Adipocyte (in vitro differentiated cells): Measurements from ENCODE around the gene SOBP.

Source experiments
- DNase-seq: peaks from one replicate; pipeline ENCODE4 v3.0.0-alpha.2; 2015; ENCODE audit warnings: low read depth
- H3K27me3 ChIP-seq: replicated peaks from 2 replicates; pipeline ENCODE4 v1.7.0; 2013; ENCODE audit warnings: mild to moderate bottlenecking, low read length, moderate library complexity; ENCODE audit not compliant: control insufficient read depth, insufficient read depth
- H3K36me3 ChIP-seq: 2 replicates; pipeline ENCODE4 v1.7.0; 2013; ENCODE audit warnings: low read length, mild to moderate bottlenecking, moderate library complexity; ENCODE audit not compliant: control insufficient read depth, insufficient read depth, severe bottlenecking
- H3K4me1 ChIP-seq: 2 replicates; pipeline ENCODE4 v1.7.0; 2013; ENCODE audit warnings: mild to moderate bottlenecking, low read length, moderate library complexity; ENCODE audit not compliant: control insufficient read depth, insufficient read depth
- H3K4me3 ChIP-seq: 2 replicates; pipeline ENCODE4 v1.7.0; 2013; ENCODE audit warnings: mild to moderate bottlenecking, low read length, moderate library complexity
- H3K9ac ChIP-seq: 2 replicates; pipeline ENCODE4 v1.7.0; 2013; ENCODE audit warnings: mild to moderate bottlenecking, low read length, moderate library complexity
- H3K9me3 ChIP-seq: 2 replicates; pipeline ENCODE4 v1.7.0; 2013; ENCODE audit warnings: mild to moderate bottlenecking, low read length, moderate library complexity; ENCODE audit not compliant: control insufficient read depth

SOBP gene

DNA sequence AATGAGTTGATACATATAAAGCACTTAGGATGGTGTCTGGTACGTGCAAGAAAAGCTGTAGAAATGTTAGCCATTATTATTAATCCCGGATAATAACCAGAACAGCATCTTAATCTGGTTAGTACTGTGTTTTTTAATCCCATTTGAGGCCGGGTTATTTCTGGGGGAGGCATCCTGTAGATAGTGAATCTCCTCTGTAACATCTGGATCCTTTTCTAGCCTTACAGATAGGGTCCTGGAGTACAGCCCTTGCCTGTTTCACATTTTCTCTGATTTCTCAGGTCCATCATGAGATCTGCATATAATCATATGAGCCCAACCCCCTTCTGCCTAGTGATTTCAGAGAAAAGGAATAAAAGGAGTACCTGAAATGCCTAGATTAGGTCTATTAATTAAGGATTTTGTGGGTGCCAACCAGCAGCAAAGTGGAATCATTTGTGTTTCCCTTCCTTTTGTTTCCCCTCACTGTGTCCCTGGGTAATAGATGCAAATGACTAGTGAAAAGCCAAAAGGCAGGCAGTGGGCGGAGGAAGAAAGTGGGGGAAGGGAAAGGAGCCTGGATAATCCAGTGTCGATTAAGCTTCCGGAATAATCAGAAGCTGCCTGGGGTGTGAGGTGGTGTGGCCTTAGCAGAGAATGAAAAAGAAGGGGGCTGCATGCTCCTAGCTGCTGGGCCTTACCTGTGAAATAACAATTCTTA is 88.9 kb downstream of the SOBP start:
- no peaks in the 10 kb centered on the region for H3K9me3 ChIP-seq
- H3K4me3 ChIP-seq: no peak overlapping the region
- H3K4me1 ChIP-seq: peaks cover 7% of the 10 kb centered on the region
- H3K27me3 ChIP-seq: no peaks in the 10 kb centered on the region
- peaks cover 2% of the 10 kb centered on the region for H3K36me3 ChIP-seq
- H3K9ac ChIP-seq: no peak overlapping the region
- no peak for DNase-seq

DNA sequence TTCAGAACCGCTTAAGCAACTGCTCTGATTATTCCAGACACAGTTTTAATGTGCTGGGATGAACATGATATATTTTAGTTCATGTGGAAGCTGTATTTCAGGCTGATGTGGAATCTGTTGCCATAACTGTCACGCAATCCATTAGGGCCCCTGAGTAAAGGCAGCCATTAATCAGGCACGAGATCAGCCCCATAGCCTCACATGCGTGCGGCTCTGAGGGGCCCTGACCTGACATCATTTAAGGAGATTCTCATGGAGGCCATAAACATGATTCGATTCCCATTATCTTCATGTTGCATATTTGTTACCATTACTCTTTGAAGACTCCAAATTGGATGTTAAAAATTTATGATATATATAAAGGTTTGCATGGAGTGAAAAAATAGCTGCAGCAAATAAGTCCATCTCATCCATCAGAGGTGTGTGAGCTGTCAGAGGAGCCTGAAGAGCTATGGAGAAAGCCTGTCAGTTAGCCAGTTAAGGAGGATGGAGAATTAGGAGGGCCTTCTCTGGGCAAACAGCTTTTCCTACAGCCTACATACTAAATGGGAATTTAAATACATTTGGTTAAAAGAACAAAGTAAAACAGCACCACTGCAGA is 89.6 kb downstream of the SOBP start:
- DNase-seq: no peak
- no peak overlapping the region for H3K4me3 ChIP-seq
- H3K27me3 ChIP-seq: no peaks in the 10 kb centered on the region
- no peaks in the 10 kb centered on the region for H3K9me3 ChIP-seq
- peaks cover 2% of the 10 kb centered on the region for H3K36me3 ChIP-seq
- peaks cover 7% of the 10 kb centered on the region for H3K4me1 ChIP-seq
- H3K9ac ChIP-seq: no peak overlapping the region

DNA sequence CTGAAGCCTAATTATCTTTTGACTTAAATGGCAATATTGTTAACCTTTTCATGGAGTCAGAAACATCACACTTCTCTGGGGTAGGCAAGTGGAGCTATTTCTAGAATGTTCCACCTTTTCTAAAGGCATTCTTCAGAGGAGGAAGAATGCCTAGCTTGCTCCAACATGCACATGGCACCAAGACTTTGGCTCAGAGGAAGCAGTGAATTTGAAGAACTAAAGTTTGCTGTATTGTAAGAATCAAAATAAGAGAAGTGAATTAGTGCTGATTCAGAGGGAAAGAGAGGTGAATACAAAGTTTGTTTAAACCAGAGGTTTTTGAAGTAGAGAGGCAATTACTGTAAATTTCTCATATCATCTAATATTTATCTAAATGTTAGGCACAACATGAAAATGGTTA is 92.2 kb downstream of the SOBP start:
- no peak overlapping the region for H3K9ac ChIP-seq
- H3K4me3 ChIP-seq: no peak overlapping the region
- H3K36me3 ChIP-seq: no peaks in the 10 kb centered on the region
- H3K4me1 ChIP-seq: peaks cover 3% of the 10 kb centered on the region
- no peaks in the 10 kb centered on the region for H3K27me3 ChIP-seq
- no peak for DNase-seq
- H3K9me3 ChIP-seq: no peaks in the 10 kb centered on the region

DNA sequence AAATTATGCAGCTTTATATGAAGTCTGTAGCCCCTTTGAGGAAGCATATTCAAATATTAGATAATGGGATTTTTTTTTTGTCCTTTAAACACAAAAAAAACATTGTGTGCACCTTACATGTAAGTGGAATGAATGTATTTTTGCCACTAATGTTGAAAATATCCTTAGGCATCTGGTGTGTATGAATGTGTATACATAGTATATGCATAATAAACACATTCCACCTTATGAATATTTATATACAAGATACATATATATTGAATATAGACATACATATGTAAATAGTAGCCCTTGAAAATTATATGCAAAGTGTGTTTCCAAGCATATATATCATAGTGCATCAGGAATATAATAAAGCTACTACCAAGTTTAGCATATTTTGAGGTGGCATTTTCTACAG is 94.8 kb downstream of the SOBP start:
- no peaks in the 10 kb centered on the region for H3K36me3 ChIP-seq
- no peaks in the 10 kb centered on the region for H3K9me3 ChIP-seq
- no peak overlapping the region for H3K4me3 ChIP-seq
- H3K9ac ChIP-seq: no peak overlapping the region
- H3K4me1 ChIP-seq: peaks cover 22% of the 10 kb centered on the region
- H3K27me3 ChIP-seq: no peaks in the 10 kb centered on the region
- no peak for DNase-seq

GRCh38 chr6:107585815-107586435 is 96.0 kb downstream of the SOBP start:
- Histone ChIP-seq H3K9ac (no peak overlapping the region), H3K36me3 (no peaks in the 10 kb centered on the region), H3K4me1 (peaks cover 22% of the 10 kb centered on the region), H3K4me3 (no peak overlapping the region), H3K9me3 (no peaks in the 10 kb centered on the region), H3K27me3 (no peaks in the 10 kb centered on the region)
- no peak for DNase-seq

DNA sequence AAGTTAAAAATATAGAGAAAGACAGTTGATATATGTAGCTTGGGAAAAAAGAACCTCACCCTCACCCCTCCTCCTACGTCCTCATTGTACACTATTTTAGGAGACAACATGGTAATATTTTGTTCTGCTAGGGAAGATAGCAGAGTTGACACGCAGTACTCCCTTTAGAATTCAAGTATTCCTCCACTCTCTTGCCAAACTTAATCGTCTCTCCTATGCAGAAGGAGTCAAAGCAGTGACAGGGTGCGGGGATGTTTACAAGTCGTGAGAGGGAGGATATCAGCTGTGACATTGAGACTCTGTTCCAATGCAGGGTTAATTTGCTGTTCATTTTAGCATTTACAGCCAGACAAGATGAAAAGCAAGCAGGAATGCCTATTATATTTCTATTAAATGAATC is 97.5 kb downstream of the SOBP start:
- DNase-seq: no peak
- no peaks in the 10 kb centered on the region for H3K27me3 ChIP-seq

DNA sequence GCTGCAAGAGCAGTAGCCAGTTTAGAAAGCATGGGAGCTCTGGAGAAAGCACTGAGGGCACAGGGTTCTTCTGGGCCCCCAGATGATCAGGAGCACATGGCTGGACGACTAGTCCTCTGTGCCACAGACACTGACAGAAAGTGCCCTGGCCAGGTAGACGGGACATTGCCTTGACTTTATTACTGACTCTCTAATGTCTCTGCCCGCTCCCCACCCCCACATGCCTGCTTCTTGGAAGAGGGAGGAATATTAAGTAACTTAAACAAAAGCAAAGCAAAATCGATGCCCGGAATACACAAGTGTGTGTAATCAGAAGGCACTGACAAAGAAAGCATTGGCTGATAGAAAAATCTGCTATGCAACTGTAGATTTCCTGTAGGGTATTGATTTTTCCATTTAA is 99.3 kb downstream of the SOBP start:
- DNase-seq: no peak
- no peaks in the 10 kb centered on the region for H3K27me3 ChIP-seq
- H3K9me3 ChIP-seq: no peaks in the 10 kb centered on the region
- H3K9ac ChIP-seq: no peak overlapping the region
- H3K36me3 ChIP-seq: no peaks in the 10 kb centered on the region
- H3K4me1 ChIP-seq: peaks cover 22% of the 10 kb centered on the region
- no peak overlapping the region for H3K4me3 ChIP-seq

More for the DNA sequence above, 97.5 kb downstream of the SOBP start:
- H3K9ac ChIP-seq: no peak overlapping the region
- H3K9me3 ChIP-seq: no peaks in the 10 kb centered on the region
- peak overlapping the region; percentile 11 for H3K4me3 ChIP-seq
- H3K4me1 ChIP-seq: peaks cover 22% of the 10 kb centered on the region
- H3K36me3 ChIP-seq: no peaks in the 10 kb centered on the region

- Histone ChIP-seq H3K27me3 (no peaks in the 10 kb centered on the region), H3K9ac (no peak overlapping the region), H3K9me3 (no peaks in the 10 kb centered on the region), H3K4me1 (peaks cover 28% of the 10 kb centered on the region), H3K4me3 (no peak overlapping the region), H3K36me3 (no peaks in the 10 kb centered on the region)
- DNase-seq: no peak
Measured at GRCh38 chr6:107589934-107590333, 100.0 kb downstream of the SOBP start.

DNA sequence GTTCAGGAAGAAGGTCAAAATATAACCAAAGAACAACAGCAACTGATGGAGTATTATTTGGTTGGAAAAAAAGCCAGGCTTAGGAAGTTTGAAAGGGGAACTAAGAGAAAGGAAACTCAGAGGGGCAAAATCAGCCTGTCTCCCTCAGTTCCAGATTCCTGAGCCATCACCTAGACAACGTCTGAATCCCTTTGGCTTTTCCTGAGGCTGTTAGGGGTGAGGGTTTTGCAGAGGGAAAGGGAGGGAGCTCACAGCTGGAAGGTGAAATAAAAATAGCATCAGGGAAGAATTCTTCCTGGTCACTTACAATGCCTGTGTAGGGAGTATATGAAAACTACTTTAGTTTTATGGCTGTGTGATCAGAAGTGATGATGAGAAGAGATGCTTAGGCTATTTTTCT is 100.5 kb downstream of the SOBP start:
- H3K27me3 ChIP-seq: no peaks in the 10 kb centered on the region
- H3K9me3 ChIP-seq: no peaks in the 10 kb centered on the region
- H3K36me3 ChIP-seq: no peaks in the 10 kb centered on the region
- no peak for DNase-seq
- H3K9ac ChIP-seq: no peak overlapping the region
- no peak overlapping the region for H3K4me3 ChIP-seq
- H3K4me1 ChIP-seq: peaks cover 32% of the 10 kb centered on the region

- Histone ChIP-seq H3K9me3 (no peaks in the 10 kb centered on the region), H3K36me3 (no peaks in the 10 kb centered on the region), H3K9ac (no peak overlapping the region), H3K4me3 (no peak overlapping the region), H3K27me3 (no peaks in the 10 kb centered on the region), H3K4me1 (peaks cover 42% of the 10 kb centered on the region)
- DNase-seq: no peak
Measured at GRCh38 chr6:107591346-107591745, 101.4 kb downstream of the SOBP start.

DNA sequence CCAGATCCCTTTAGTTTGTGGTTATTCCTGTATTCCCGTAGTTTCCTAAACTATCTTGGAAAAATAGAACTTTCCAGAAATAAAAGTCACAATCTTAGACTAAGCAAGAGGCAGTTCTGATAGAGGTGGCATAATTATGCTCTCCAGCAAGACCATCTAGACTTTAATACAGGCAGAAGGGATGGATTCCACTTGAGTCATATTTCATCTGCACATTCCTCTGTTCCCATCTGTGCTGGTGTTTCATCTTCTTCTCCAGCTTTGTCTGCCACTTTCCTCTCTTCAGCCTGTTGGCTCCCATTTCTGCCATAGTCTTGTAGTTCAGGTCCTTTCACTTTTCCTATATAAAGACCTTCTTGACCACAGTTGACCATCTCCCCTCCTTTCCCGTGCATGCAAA is 102.9 kb downstream of the SOBP start:
- H3K36me3 ChIP-seq: no peaks in the 10 kb centered on the region
- H3K27me3 ChIP-seq: no peaks in the 10 kb centered on the region
- no peak for DNase-seq
- no peaks in the 10 kb centered on the region for H3K9me3 ChIP-seq
- no peak overlapping the region for H3K4me3 ChIP-seq
- peaks cover 32% of the 10 kb centered on the region for H3K4me1 ChIP-seq
- H3K9ac ChIP-seq: no peak overlapping the region
